ENCODE data around the gene PYGL.
"Not testable (repeated sequence)": the region's sequence is repeated elsewhere in the genome, so short reads cannot be mapped to it uniquely, and the experiment has no call there.

The PYGL gene

GRCh38 chr14:50928002-50928635 is 16.2 kb downstream of the PYGL start:
- DNase-seq: peak in 1 of 56 donors; percentile 8

DNA sequence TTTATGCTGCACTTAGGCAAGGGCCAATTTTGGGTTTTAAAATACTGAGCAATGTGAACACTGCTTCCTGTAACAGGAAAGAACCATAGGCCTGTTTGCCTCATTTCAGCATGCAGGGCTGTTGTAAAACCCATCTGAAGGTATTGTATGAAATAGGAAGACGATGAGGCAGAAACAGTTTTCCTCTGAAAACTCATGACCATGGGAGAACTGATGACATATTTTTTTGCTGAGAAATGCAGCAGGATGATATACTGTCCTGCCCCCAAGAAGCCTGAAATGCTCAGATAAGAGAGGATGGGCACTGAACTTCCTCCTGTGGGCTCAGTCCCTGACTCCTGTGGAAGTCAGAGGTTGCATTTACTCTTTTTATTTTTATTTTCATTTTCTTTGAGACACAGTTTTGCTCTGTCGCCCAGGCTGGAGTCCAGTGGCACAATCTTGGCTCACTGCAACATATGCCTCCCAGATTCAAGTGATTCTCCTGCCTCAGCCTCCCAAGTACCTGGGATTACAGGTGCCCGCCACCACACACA is 17.4 kb downstream of the PYGL start:
- no peak for DNase-seq

- DNase-seq: no peak
Observed at GRCh38 chr14:50924843-50925242, 19.4 kb downstream of the PYGL start.

DNA sequence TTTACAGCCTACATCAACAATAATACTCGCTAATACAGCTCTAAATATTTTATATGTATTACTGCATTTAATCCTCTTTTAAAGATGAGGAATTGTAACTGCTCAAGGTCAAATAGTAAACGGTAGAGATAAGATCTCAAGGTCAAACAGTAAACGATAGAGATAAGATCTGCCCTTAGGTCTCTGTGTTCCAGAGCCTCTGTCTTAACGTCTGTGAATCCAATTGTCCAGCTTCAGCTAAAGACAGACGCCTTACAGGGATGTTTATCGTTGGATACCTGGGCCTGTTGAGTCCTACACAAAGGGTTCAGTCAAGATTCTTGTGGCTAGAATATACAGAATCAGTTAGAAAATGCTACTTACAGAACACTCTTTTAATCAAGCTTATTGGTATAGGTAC is 20.0 kb downstream of the PYGL start:
- DNase-seq: no peak

GRCh38 chr14:50922803-50923202 is 21.5 kb downstream of the PYGL start:
- peak in 2 of 56 donors; percentile 16 to 21 for DNase-seq

- no peak for DNase-seq
Observed at GRCh38 chr14:50920482-50921230, 23.6 kb downstream of the PYGL start.

GRCh38 chr14:50919524-50919923 is 24.8 kb downstream of the PYGL start:
- DNase-seq: not testable (repeated sequence)

GRCh38 chr14:50917449-50917848 is 26.8 kb downstream of the PYGL start:
- no peak for DNase-seq

DNA sequence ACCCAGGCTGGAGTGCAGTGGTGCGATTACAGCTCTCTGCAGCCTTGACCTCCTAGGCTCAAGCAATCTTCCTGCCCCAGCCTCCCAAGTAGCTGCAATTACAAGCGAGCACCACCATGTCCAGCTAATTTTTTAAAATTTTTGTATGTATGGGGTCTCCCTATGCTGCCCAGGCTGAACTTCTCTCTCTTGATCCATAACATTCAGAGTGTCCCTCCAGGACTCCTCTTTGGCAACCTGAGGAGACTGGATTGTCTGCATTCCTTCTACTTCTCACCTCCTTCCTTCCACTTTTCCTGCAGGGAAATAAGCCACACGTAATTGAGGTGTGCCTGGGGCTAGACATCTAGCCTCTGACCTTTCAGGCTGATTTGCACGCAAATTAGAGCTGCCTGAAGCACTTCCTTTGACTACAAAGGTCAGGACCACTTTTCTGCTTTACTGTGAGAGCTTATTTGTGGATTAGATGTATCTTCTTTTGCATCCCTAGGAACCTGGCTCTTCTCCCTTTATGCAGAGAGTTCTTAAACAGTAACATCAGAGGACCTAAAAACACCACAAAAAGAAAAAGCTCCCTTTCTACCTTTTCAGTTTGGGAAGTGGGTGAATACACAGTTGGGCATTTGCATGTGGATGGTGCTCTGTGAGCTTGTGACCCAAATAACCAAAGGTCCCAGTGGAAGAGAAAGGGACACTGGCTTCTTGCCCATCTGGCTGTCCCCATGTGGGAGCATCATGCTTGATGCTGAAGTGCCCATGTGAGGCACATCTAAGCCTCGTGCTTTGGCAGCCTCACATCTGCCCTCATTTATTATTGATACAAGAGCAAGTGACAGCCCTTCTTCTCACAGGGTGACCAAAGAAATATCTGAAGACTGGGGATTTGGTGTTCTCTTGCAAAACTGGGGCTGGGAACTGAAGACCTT is 33.5 kb downstream of the PYGL start:
- peak in 4 of 56 donors; percentile 2 to 30 (median 6) for DNase-seq

- peak in 3 of 56 donors; percentile 16 to 21 (median 20) for DNase-seq
Observed at GRCh38 chr14:50906326-50907065, 37.8 kb downstream of the PYGL start.

GRCh38 chr14:50904719-50905118 is 39.6 kb downstream of the PYGL start:
- DNase-seq: no peak

- no peak for DNase-seq
Observed at GRCh38 chr14:50901361-50901760, 42.9 kb downstream of the PYGL start.

DNA sequence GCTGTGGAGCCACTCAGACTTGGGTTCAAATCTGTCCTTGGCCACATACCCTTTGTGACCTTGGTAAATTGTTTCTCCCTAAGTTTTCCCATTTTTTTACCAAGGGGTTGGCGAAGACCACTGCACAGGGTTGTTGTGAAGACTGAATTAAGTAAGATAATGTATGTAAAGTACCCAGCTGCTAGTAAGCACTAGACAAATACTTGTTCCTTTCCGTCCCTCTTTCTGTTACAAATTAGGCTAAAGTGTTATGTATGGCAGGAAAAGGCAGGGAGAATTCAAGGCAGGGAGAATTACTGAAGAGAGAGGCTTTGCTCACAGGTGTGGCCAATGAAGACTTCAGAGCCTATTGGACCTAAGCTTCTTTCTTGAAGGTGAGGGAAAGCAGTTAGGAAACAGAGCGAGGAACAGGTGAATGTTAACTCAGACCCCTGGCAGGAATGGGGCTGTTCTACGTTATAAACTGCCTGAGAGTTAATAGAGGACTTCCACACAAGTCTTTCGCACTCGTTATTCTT is 46.6 kb downstream of the PYGL start:
- no peak for DNase-seq

- DNase-seq: not testable (repeated sequence)
Observed at GRCh38 chr14:50897005-50897404, 47.3 kb downstream of the PYGL start.

GRCh38 chr14:50896421-50896820 is 47.9 kb downstream of the PYGL start:
- not testable (repeated sequence) for DNase-seq

DNA sequence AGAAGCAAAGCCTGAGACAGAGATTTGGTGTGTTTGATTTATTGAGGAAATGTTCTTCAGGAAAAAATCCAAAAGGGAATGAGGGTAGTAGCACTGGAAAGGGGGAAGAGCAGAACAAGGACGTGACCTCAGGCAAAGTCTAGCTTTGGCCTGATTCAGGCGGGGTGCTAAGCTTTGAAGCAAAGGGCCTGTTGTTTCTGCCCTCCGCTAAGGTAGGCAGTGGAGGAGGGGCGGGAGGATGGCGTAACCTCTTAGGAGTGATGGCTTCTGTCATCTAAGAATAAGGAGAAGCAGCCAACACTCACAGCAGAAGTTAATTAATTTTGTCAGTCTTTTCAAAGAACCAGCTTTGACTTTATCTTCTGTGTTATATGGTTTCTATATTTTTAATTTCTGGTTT is 52.0 kb downstream of the PYGL start:
- DNase-seq: no peak

DNA sequence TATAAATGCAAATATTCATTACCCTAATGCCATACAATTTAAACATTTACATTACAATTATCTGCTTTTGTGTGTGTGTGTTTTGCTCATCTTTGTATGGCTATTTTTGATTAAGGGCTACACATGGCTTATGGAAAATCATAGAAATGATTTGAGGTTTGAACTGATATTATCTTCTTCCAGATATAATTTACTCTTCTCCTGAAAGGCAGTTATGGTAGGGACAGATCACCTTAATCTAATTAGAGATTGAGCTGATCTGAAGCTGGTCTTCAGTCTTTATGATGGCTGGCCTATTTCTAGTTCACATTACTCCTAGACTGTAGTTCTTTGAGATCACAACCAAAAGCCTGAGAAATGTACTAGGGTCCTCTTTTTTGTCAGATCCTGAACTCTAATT is 56.8 kb downstream of the PYGL start:
- no peak for DNase-seq

DNA sequence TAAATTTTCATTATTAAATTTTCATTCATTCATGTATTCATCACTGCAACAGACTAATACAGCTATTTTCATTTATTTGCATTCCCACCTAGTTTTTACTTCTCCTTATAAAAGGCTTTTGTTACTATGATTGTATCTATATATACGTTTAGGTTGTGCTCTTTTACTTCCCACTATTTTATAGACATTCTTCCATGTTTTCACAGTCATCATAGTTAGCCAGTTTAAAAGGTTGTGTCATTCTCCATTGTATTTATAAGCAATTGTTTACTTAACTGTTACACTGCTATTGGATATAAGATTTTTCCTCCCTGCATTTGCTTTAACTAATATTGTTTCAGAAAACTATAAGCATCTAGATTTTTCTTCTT is 60.5 kb downstream of the PYGL start:
- DNase-seq: no peak

DNA sequence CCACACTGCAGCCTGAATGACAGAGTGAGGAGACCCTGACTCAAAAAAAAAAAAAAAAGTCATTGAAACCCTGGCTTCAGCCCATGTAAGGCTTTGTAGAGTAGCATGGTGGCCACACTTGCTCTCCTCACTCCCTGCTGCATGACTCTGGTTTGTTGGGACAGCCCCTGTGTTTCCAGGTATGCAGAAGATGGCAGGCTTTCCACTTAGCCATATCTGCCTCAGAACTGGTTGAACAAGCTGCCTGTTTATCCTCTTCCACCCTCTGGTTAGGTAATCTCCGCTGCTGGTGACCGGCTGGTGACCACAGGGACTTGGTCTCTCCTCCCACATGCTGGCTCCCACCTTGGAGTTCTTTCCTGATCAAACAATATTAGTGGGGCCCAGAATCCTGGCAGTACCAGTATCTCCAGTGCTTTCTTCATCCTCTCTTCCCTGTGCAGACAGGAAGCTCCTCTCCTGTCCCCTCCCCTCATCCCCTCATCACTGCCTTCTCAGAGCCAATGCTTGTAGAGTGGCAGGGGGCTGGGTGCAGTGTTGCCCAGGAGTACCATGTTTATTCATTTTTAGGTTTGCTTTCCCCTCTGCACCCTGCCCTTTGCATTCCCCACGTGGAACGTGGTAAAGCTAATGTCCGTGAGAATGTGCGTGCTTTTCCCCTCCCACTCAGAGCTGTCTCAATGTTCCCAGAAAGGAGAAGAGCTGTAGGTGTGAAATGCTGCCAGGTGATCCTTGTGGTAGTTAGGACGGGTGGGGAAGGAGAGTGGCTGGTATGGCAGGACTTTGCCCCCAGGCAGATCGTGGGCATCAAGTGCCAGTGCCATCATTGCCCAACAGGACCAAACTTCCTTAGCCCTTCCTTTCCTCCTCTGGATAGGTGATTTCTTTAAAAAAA is 61.1 kb downstream of the PYGL start:
- peak in 1 of 56 donors; percentile 11 for DNase-seq
